Fibroblast of lung (primary cell): ENCODE measurements around the gene ACOXL.
"Not testable (repeated sequence)": the region's sequence is repeated elsewhere in the genome, so short reads cannot be mapped to it uniquely, and the experiment has no call there.

Experiments used
- EZH2 ChIP-seq: IDR thresholded peaks from 2 replicates; pipeline ENCODE4 v1.5.1; 2012; ENCODE audit warnings: low read length, control low read depth, mild to moderate bottlenecking; ENCODE audit errors: missing control alignments
- TF ChIP-seq, protein P1 (sequence below), 2 donors: IDR thresholded peaks in 1 of 2; conservative IDR thresholded peaks in 1 of 2; 1 replicate in 1 of 2; 2 replicates in 1 of 2; pipeline ENCODE4 v1.5.1; 2011 to 2012; ENCODE audit warnings: low read length in 2 of 2, control low read depth in 1 of 2, inconsistent platforms in 1 of 2, low read depth in 1 of 2, mild to moderate bottlenecking in 1 of 2

DNA sequence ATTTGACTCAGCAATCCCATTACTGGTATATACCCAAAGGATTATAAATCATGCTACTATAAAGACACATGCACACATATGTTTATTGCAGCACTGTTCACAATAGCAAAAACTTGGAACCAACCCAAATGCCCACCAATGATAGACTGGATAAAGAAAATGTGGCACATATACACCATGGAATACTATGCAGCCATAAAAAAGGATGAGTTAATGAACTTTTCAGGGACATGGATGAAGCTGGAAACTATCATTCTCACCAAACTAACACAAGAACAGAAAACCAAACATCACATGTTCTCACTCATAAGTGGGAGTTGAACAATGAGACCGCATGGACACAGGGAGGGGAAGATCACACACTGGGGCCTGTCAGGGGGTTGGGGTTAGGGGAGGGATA lies 350.3 kb downstream of the ACOXL start:
- TF ChIP-seq, protein P1, sequence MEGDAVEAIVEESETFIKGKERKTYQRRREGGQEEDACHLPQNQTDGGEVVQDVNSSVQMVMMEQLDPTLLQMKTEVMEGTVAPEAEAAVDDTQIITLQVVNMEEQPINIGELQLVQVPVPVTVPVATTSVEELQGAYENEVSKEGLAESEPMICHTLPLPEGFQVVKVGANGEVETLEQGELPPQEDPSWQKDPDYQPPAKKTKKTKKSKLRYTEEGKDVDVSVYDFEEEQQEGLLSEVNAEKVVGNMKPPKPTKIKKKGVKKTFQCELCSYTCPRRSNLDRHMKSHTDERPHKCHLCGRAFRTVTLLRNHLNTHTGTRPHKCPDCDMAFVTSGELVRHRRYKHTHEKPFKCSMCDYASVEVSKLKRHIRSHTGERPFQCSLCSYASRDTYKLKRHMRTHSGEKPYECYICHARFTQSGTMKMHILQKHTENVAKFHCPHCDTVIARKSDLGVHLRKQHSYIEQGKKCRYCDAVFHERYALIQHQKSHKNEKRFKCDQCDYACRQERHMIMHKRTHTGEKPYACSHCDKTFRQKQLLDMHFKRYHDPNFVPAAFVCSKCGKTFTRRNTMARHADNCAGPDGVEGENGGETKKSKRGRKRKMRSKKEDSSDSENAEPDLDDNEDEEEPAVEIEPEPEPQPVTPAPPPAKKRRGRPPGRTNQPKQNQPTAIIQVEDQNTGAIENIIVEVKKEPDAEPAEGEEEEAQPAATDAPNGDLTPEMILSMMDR (conservative IDR thresholded peaks at IDR 0.05 in 1 of 2, IDR thresholded peaks at IDR 0.05 in 1 of 2; ENCODE audit: low read depth in 1 of 2, low read length in 2 of 2) = not testable (repeated sequence)
- not testable (repeated sequence) for TF ChIP-seq EZH2
